Heart right ventricle (tissue), 16 donors: Measurements from ENCODE around the gene ALG2. TPM values are rescaled to one million over a fixed set of nuclear protein-coding genes. Genes with fewer than 3 reads are reported as not detected.

ENCODE experiments used
- ATAC-seq, 8 donors: fragments of 200-7000 bp; cut with Tn5 transposase; one replicate each; pipeline ENCODE4 v1.9.1; 2020; ENCODE audit warnings: mild to moderate bottlenecking in 8 of 8, moderate library complexity in 8 of 8, moderate number of reproducible peaks in 1 of 8
- DNase-seq, 2 donors: peaks; one replicate each; pipeline ENCODE4 v3.0.0-alpha.2; 2020
- H3K27ac ChIP-seq, 10 donors: fragments of 200-600 bp; sonication (generic) in 2 of 10; one replicate each; pipeline versions ENCODE4 v1.5.0 to v1.8.0; 2020 to 2022; ENCODE audit warnings: mild to moderate bottlenecking in 3 of 10
- H3K27me3 ChIP-seq, 7 donors: fragments of 200-600 bp; one replicate each; pipeline ENCODE4 v1.8.0; 2021 to 2022; ENCODE audit warnings: mild to moderate bottlenecking in 2 of 7
- H3K36me3 ChIP-seq, 9 donors: fragments of 200-600 bp; sonication (generic) in 1 of 9; one replicate each; pipeline versions ENCODE4 v1.5.0 to v1.8.0; 2020 to 2022; ENCODE audit warnings: mild to moderate bottlenecking in 2 of 9
- H3K4me1 ChIP-seq, 9 donors: fragments of 200-600 bp; sonication (generic) in 1 of 9; one replicate each; pipeline versions ENCODE4 v1.5.0 to v1.8.0; 2020 to 2022; ENCODE audit warnings: mild to moderate bottlenecking in 4 of 9
- H3K4me3 ChIP-seq, 10 donors: fragments of 200-600 bp; sonication (generic) in 2 of 10; one replicate each; pipeline versions ENCODE4 v1.5.0 to v1.8.0; 2020 to 2022; ENCODE audit warnings: mild to moderate bottlenecking in 7 of 10, moderate library complexity in 2 of 10
- H3K9me3 ChIP-seq, 11 donors: fragments of 200-600 bp in 10 of 11; sonication (generic) in 2 of 11; one replicate each; pipeline versions ENCODE4 v1.5.0 to v1.8.0; 2013 to 2022; ENCODE audit warnings: mild to moderate bottlenecking in 2 of 11, control low read depth in 1 of 11, moderate library complexity in 1 of 11
- CTCF ChIP-seq, 9 donors: fragments of 200-600 bp; sonication (generic) in 2 of 9; IDR thresholded peaks; one replicate each; pipeline versions ENCODE4 v1.5.0 to v1.8.0; 2021 to 2022; ENCODE audit warnings: antibody characterized with exemption in 9 of 9, mild to moderate bottlenecking in 5 of 9, moderate library complexity in 1 of 9
- WGBS, 2 donors: extraction: QIAGEN DNeasy Blood & Tissue Kit; methylation state at CpG; one replicate each; pipeline ENCODE4 v1.1.7; 2013; ENCODE audit warnings: inconsistent platforms in 1 of 2; 5-methylcytosine and 5-hydroxymethylcytosine counted together
- intact Hi-C, 10 donors: fragments of 100-400 bp; cut with DNase I; formaldehyde crosslinking; loops; one replicate each; pipeline versions ENCODE4 v1.11.1 to v1.14.2; 2022
- polyA plus RNA-seq, 2 donors: library from polyadenylated mRNA; stranded (reverse); fragments of 200-250 nt; gene quantifications; one replicate each; pipeline ENCODE4 v1.2.3, GENCODE V29; 2013
- total RNA-seq, 10 donors: library from RNA; stranded (reverse); fragmentation: NEBNext Ultra II Directional in 3 of 10; extraction: Animal tissue kit (Norgen Biotek cat#: 25700) in 3 of 10; gene quantifications; one replicate each; pipeline versions ENCODE4 v1.2.1 to v1.2.4, GENCODE V29; 2021 to 2023
- donor health status: Arrhythmogenic right ventricular cardiomyopathy.
- donor health status: ischemic (EF 13 %, LVEDD 7.1; RV severe dilation, severe dysfunction).
- donor health status: healthy with polysubstance abuse.
- donor health status: DM: no; HTN: yes; CAD: no.
- donor health status: DM: no; HTN: no; CAD: no.
- donor health status: ischemic (EF 25% LVEDD 6.9; RV normal size, moderate dysfunction).
- donor health status: ischemic (EF 25% LVEDD 5.7; RV mildly dilated, moderate dysfunction).
- donor health status: healthy.
- donor health status: DM: yes; HTN: yes; CAD: no.
- donor health status: Ischemic cardiomyopathy.
- donor health status: ischemic (EF 35%, LVEDD 5.7; RV mildly dilated, moderate dysfunction).
- donor health status: nonischemic (EF 11% LVEDD 7.7; RV severe dilation, severe dysfunction).
- donor health status: DM: yes; HTN: yes; CAD: no.
- donor health status: PGD.
- donor health status: ischemic (EF 29% LVEDD 5.4; RV normal size, mild dysfunction).
- donor health status: nonischemic (EF 23%, LVEDD 6.1; RV moderate dilation, normal function).

The ALG2 gene
- total and polyA plus RNA-seq, 12 donors = 10.6 to 27.3 (median 15.0) TPM

GRCh38 chr9:99177576-99178366 lies 44.0 kb downstream of the ALG2 start:
- H3K27me3 ChIP-seq = peaks cover 0 to 2% (median 0%) of the 10 kb centered on the region in 7 donors
- no peaks in the 10 kb centered on the region for H3K9me3 ChIP-seq
- no peaks in the 10 kb centered on the region for H3K36me3 ChIP-seq
- intact Hi-C loops = loop anchor here in 1 of 10 donors (10.0 kb wide), 1 partner anchor 1417 kb away; no protein-coding TSS in a partner anchor
- DNase-seq (no peak), ATAC-seq (no peak)
- WGBS, 2 donors = 90 to 95% methylated on average over 8 of the region's 8 CpGs
- peaks cover 0 to 14% (median 0%) of the 10 kb centered on the region in 9 donors for H3K4me1 ChIP-seq
- no peak overlapping the region for H3K27ac ChIP-seq
- no peak for TF ChIP-seq CTCF (IDR thresholded peaks at IDR 0.05)
- no peak overlapping the region for H3K4me3 ChIP-seq

GRCh38 chr9:99176527-99177013 lies 45.2 kb downstream of the ALG2 start:
- H3K36me3 ChIP-seq = no peaks in the 10 kb centered on the region
- no peak for TF ChIP-seq CTCF (IDR thresholded peaks at IDR 0.05)
- no peak for DNase-seq
- no peaks in the 10 kb centered on the region for H3K9me3 ChIP-seq
- no peak overlapping the region for H3K4me3 ChIP-seq
- H3K27me3 ChIP-seq = peaks cover 0 to 6% (median 0%) of the 10 kb centered on the region in 7 donors
- intact Hi-C loops = loop anchor here in 1 of 10 donors (10.0 kb wide), 1 partner anchor 1418 kb away; no protein-coding TSS in a partner anchor
- H3K4me1 ChIP-seq = peaks cover 0 to 8% (median 0%) of the 10 kb centered on the region in 9 donors
- ATAC-seq = no peak
- no peak overlapping the region for H3K27ac ChIP-seq
- 71 to 76% methylated on average over 4 of the region's 4 CpGs for WGBS, 2 donors

- Histone ChIP-seq H3K4me3 (no peak overlapping the region), H3K27ac (no peak overlapping the region), H3K36me3 (no peaks in the 10 kb centered on the region), H3K4me1 (no peaks in the 10 kb centered on the region), H3K9me3 (no peaks in the 10 kb centered on the region), H3K27me3 (peaks cover 0 to 15% (median 0%) of the 10 kb centered on the region in 7 donors)
- ATAC-seq = no peak
- DNase-seq = no peak
- no peak for TF ChIP-seq CTCF (IDR thresholded peaks at IDR 0.05)
- intact Hi-C loops = loop anchor here in 1 of 10 donors (10.0 kb wide), 1 partner anchor 1421 kb away; no protein-coding TSS in a partner anchor
- 79 to 81% methylated on average over 10 of the region's 10 CpGs for WGBS, 2 donors
Observed at GRCh38 chr9:99173570-99174504, 47.9 kb downstream of the ALG2 start.
